GM19372 (cell line): ENCODE results near the gene ADGRA3.

Experiments
- ATAC-seq: cut with Tn5 transposase; IDR thresholded peaks from one replicate; pipeline ENCODE4 v1.9.1; 2021; ENCODE audit warnings: mild to moderate bottlenecking, low read depth, moderate library complexity; ENCODE audit not compliant: unreplicated experiment

The ADGRA3 gene

GRCh38 chr4:22454955-22455354 lies 60.9 kb downstream of the ADGRA3 start:
- no peak for ATAC-seq

GRCh38 chr4:22454216-22454838 lies 61.5 kb downstream of the ADGRA3 start:
- ATAC-seq, result no peak

GRCh38 chr4:22444813-22445212 lies 71.1 kb downstream of the ADGRA3 start:
- no peak for ATAC-seq

- no peak for ATAC-seq
Observed at GRCh38 chr4:22442956-22443355, 72.9 kb downstream of the ADGRA3 start.

GRCh38 chr4:22440999-22441398 lies 74.9 kb downstream of the ADGRA3 start:
- no peak for ATAC-seq

GRCh38 chr4:22439947-22440346 lies 75.9 kb downstream of the ADGRA3 start:
- ATAC-seq, result no peak

- ATAC-seq, result no peak
Observed at GRCh38 chr4:22435652-22436051, 80.2 kb downstream of the ADGRA3 start.

GRCh38 chr4:22434895-22435294 lies 81.0 kb downstream of the ADGRA3 start:
- no peak for ATAC-seq

- ATAC-seq, result no peak
Observed at GRCh38 chr4:22430626-22431025, 85.2 kb downstream of the ADGRA3 start.

- no peak for ATAC-seq
Observed at GRCh38 chr4:22428441-22428840, 87.4 kb downstream of the ADGRA3 start.

- no peak for ATAC-seq
Observed at GRCh38 chr4:22427675-22428074, 88.2 kb downstream of the ADGRA3 start.

- ATAC-seq, result no peak
Observed at GRCh38 chr4:22420291-22420690, 95.6 kb downstream of the ADGRA3 start.

- ATAC-seq, result no peak
Observed at GRCh38 chr4:22417408-22417807, 98.5 kb downstream of the ADGRA3 start.

GRCh38 chr4:22416403-22416802 lies 99.5 kb downstream of the ADGRA3 start:
- ATAC-seq, result no peak

GRCh38 chr4:22414833-22415232 lies 101.0 kb downstream of the ADGRA3 start:
- ATAC-seq, result no peak

- ATAC-seq, result no peak
Observed at GRCh38 chr4:22413471-22413870, 102.4 kb downstream of the ADGRA3 start.

- ATAC-seq, result no peak
Observed at GRCh38 chr4:22412013-22412412, 103.9 kb downstream of the ADGRA3 start.

- ATAC-seq, result no peak
Observed at GRCh38 chr4:22410645-22411247, 105.1 kb downstream of the ADGRA3 start.

GRCh38 chr4:22408474-22408873 lies 107.4 kb downstream of the ADGRA3 start:
- ATAC-seq, result no peak

GRCh38 chr4:22407361-22407760 lies 108.5 kb downstream of the ADGRA3 start:
- no peak for ATAC-seq

GRCh38 chr4:22398671-22399070 lies 117.2 kb downstream of the ADGRA3 start:
- no peak for ATAC-seq

GRCh38 chr4:22391551-22391950 lies 124.3 kb downstream of the ADGRA3 start:
- no peak for ATAC-seq
